Measurements from ENCODE around the gene HMCN2.
A peak's percentile ranks its signal among the peaks of the same experiment; 100 is the strongest.

The HMCN2 gene, protein sequence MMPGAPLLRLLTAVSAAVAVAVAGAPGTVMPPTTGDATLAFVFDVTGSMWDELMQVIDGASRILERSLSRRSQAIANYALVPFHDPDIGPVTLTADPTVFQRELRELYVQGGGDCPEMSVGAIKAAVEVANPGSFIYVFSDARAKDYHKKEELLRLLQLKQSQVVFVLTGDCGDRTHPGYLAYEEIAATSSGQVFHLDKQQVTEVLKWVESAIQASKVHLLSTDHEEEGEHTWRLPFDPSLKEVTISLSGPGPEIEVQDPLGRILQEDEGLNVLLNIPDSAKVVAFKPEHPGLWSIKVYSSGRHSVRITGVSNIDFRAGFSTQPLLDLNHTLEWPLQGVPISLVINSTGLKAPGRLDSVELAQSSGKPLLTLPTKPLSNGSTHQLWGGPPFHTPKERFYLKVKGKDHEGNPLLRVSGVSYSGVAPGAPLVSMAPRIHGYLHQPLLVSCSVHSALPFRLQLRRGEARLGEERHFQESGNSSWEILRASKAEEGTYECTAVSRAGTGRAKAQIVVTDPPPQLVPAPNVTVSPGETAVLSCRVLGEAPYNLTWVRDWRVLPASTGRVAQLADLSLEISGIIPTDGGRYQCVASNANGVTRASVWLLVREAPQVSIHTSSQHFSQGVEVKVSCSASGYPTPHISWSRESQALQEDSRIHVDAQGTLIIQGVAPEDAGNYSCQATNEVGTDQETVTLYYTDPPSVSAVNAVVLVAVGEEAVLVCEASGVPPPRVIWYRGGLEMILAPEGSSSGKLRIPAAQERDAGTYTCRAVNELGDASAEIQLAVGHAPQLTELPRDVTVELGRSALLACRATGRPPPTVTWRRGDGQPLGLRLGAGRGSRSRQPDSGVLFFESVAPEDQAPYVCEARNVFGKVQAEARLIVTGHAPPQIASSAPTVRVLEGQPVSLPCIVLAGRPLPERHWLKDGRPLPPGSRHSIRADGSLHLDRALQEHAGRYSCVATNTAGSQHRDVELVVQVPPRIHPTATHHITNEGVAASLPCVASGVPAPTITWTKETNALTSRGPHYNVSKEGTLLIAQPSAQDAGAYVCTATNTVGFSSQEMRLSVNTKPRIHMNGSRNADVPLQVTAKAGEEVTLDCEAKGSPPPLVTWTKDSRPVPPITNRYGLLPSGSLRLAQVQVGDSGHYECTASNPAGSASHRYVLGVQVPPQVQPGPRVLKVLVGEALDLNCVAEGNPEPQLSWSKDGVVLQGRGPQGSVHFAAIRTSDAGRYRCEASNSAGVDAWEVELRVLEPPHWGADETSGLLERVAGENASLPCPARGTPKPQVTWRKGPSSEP (N-terminal part only)
- total RNA-seq = 0 reads per million in 2 donors

DNA sequence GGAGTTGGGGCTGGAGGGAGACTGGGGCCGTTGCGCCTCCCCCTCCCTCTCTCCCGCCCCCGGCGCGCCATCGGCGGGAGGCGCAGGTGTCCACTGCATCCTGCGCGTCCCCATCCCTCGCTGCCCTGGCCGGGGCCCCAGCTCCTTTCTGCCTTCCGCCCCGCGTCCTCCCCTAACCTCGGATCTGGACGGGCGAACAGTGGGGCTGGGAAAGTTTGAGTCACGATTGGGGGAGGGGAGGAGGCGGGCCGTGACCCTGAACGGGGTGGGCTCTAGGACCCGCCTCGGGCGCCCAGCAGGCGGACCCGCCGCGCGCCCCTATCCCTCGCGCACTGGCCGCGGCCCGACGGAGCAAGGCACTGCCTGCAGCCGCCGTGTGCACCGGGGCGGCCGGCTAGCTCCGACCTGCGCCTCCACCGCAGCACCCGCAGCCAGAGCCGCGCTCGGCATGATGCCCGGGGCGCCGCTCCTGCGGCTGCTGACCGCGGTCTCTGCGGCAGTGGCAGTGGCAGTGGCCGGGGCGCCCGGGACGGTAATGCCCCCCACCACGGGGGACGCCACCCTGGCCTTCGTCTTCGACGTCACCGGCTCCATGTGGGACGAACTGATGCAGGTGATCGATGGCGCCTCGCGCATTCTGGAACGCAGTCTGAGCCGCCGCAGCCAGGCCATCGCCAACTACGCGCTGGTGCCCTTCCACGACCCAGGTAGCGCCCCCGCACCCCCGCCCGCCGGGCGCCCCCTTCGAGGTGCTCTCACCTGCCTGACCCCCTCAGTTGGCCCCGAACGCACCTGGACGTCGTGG is at the start of gene HMCN2:
TSS of gene HMCN2 (plus strand) at position 330 of the 805 bp plus-strand sequence. CDS start at position 449, 119 bp downstream.
- DNase-seq = no peak

DNA sequence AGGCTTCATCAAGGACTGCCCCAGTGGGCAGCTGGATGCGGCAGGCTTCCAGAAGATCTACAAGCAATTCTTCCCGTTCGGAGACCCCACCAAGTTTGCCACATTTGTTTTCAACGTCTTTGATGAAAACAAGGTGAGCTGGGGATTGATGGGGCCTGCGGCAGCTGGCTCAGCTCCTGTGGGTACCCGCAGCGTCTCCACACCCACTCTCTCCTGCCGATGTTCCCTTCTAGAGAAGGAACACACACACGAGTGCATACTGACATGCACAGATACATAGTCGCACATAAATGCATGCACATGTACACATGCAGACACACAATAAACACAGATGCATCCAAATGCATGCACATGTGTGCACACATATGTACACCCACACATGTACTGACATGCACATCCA is 47.7 kb upstream of the HMCN2 start:
- DNase-seq = no peak

DNA sequence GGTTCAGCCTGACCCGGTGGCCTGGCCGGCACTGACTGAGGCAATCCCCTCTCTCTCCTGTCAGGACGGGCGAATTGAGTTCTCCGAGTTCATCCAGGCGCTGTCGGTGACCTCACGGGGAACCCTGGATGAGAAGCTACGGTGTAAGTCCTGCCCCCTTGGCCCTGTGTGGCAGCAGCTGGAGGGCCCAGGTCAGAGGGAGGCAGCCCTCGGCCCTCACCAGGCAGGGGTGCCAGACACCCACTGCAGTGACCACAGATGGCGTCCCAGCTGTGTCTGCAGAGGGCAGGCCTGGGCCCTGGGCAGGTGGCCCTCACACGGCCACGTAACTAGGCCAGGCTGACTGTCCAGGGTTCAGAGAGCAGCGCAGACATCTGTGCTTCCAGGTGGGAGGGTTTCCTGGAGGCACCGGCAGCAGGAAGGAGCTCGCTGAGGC is 45.9 kb upstream of the HMCN2 start:
- no peak for DNase-seq

DNA sequence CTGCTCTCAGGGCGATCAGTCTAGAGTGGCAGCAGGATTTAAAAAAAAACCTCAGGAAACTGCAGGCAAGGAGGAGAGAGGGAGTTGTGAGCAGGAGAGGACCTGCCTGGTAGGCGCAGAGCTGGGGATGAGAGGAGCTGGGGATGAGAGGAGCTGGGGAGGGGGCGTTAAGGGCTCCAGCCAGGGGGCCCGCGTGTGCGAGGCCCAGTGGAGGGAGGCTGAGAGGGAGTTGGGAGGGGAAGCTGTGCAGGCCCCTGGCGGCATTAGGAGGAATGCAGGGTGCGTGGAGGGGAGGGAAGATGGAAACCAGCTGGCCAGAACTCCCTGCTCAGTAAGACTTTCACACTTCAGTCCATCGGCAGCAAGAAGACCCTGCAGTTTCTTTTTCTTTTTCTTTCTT is 45.2 kb upstream of the HMCN2 start:
- no peak for DNase-seq

DNA sequence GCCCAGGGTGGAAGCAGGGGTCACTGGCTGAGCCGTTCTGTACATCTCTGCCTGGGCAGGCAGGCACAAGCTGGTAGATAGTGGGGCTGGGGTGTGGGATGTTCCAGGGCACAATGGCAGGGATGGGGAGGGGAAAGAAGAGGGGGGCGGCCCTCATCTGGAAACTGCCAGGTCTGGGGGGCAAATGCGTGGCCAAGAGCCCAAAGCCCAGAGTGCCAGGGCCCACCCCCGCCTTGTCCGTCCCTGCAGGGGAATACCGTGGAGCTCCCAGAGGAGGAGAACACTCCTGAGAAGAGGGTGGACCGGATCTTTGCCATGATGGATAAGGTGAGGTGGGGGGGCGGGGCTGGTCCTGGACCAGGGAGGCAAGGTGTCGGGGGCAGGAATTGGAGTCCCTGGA is 42.7 kb upstream of the HMCN2 start:
- no peak for DNase-seq

DNA sequence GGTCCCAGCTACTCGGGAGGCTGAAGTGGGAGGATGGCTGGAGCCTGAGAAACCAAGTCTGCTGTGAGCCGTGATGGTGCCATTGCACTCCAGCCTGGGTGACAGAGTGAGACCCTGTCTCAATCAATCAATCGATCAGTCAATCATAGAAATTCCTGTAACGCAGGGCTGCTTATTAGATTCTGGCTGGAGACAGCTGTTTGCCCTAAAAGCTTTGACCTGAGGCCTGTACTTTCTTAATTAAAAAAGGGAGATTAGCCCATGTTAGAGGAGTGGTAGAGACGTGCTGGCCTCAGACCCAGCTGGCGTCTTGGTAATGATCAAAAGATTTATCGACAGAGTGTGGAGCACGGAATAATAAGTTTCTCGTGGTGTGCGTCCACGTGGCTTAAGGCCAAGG is 40.5 kb upstream of the HMCN2 start:
- DNase-seq = no peak

DNA sequence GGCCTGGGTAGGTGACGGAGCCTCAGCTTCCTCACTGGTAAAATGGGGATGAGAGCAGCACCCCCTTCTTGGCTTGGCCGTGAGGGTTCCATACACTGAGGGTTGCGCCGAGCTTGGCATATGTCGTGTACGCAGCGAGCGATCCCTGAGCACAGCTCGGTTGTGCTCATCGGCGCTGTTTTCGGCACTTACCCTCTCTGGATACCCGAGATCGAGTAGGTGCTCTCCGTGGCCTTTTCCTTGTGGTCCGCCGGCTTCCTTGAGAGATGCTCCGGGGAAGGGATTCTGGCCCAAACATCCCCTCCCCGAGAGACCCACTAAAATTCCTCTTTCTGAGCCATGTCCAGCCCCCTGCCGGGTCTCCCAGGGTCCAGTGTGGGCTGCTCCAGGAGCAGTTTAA is 40.0 kb upstream of the HMCN2 start:
- DNase-seq = no peak

DNA sequence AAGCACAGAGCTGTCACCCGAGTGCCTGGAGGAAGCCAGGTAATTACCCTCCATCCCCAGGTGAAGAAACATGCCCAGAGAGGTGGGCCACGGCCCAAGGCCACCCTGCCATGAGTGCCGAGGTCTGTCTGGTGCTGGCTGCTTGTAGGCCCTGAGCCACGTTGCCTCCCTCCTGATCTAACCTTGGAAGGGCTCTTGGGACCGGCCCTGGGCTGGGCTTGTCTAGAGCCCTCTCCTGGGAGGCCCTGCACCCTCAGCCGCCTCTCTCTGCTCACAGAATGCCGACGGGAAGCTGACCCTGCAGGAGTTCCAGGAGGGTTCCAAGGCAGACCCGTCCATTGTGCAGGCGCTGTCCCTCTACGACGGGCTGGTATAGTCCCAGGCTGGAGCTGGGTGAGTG is 39.4 kb upstream of the HMCN2 start:
- DNase-seq = no peak

DNA sequence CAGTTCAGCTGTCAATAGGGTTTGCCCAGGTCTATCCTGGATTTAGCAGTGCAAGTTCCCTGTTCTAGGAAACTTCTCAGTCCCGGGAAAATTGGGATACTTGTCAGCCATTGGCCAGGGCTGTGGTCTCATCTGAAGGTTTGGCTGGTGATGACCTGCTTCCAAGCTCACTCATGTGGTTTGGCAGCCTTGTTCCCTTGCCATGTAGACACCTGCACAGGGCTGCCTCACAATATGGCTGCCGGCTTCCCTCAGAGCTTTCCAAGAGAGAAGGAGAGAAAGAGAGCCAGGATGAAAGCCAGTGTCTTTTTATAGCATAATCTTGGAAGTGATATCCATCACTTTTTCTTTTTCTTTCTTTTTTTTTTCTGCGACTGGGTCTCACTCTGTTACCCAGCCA is 37.7 kb upstream of the HMCN2 start:
- DNase-seq = no peak

DNA sequence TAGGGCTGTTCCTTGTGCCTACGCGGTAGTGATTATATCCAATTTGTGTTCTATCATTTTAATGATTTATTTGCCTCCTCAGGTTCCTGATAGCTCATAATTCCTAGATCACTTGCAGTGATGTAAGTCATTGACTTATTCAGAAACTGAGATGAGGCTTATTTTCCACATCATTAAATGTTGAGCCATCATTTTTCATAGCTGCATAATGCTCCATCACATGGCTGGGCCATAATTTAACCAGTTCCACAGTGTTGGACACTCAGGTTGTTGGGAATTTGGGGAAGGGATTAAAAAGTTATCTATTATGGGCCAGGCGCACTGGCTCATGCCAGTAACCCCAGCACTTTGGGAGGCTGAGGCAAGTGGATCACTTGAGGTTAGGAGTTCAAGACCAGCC is 35.8 kb upstream of the HMCN2 start:
- DNase-seq = no peak

DNA sequence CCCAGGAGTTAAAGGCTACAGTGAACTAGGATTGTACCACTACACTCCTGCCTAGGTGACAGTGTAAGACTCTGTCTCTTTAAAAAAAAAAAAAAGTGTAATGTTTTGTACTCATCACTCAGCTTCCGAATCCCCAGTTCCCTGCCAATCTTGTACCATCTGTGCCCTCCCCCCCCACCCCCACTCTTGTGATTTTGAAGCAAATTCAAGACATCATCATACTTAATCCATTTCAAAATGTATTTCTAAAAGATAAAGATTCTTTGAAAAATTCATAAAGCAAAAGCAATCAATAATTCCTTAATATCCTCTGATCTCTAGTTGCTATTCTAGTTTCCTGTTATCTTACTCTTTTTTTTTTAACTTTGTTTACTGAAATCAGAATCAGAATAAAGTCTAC is 34.9 kb upstream of the HMCN2 start:
- no peak for DNase-seq

DNA sequence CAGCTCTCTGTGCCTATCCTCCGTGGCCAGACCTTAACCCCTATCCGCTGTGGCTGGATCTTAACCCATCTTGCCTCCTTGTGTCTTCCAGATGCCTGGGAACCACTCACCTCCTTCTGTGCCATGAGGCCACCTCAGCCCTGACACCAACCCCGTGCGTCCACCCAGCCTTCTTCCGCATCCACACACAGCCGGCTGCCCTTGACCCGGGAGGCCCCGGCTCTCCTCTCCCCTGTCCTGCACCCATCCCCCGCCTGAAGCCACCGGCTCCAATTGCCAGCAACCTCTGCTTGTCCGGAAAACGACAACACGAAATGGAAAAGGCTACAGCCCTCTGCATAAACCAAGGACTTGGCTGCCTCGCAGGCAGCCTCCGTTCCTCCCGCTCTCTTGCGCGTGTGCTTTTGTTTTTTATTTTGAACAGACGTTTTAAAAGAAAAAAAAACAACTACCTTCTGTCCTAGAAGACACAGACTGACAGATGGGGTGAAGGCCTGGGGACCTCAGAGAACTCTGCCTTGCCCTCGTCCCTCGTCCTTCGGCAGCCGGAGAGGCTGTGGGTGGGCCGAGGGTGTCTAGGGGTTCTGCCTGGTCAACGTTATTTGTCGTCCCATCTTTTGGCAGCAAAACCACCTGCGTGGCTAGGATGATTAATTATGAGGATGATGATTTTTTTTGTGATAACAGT is 32.5 kb upstream of the HMCN2 start:
- DNase-seq = no peak

DNA sequence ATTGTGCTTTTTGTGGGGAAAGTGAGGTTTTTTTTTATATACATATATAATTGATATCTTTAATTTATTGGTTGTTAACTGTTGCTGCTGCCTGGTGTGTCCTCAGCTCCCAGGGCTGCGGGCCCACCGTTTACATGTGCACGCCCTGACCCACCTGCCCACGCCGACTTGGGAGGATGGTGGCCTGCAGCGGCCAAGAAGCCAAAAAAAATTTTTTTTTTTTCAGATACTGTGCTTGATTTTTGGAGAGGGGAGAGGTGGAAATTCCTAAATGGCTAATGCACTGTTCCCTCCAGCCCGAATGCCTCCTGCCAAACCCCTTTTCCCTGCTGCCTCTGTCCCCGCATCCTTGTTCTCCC is 32.0 kb upstream of the HMCN2 start:
- no peak for DNase-seq

DNA sequence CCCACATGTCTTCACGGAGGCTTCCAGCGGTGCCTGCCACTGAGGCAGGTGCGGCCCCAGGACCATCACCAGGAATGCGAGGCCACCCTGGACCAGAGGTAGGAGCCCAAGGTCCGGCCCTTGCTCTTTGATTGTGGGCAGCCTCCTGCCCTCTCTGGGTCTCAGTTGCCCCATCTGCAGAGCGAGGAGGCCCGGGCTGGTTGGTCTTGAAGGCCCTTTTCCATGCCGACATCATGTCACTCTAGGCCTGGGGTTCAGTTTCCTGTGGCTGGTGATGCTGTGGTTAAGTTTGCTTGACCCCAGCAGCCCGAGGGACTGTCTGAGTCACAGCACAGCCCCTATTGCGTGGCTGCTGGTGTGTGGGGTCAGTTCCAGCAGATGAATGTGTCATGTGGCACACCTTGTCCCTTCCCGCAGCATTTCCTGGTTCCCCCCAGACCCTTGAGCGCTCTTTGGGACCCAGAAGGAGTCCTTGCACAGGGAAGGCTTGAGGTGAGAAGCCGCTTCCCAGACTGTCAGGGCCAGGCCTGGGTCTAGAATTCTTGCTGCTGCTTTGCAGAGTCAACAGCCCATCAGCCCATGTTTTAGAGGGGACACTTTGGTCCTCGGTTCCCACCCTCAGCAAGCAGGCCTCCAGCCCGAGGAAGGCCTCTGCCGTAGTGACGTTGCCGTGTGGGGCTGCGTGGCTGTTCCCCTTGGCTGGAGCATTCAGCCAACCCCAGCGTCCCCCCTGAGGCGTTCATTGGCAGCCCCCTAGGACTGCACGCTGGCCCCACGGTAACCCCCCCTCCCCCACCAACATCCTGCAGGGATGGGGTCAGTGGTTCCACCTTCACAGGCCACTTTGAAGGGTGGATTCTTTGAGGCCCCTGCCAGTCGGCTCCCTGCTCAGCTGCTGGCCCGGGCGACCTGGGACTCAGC is 31.0 kb upstream of the HMCN2 start:
- DNase-seq = no peak

DNA sequence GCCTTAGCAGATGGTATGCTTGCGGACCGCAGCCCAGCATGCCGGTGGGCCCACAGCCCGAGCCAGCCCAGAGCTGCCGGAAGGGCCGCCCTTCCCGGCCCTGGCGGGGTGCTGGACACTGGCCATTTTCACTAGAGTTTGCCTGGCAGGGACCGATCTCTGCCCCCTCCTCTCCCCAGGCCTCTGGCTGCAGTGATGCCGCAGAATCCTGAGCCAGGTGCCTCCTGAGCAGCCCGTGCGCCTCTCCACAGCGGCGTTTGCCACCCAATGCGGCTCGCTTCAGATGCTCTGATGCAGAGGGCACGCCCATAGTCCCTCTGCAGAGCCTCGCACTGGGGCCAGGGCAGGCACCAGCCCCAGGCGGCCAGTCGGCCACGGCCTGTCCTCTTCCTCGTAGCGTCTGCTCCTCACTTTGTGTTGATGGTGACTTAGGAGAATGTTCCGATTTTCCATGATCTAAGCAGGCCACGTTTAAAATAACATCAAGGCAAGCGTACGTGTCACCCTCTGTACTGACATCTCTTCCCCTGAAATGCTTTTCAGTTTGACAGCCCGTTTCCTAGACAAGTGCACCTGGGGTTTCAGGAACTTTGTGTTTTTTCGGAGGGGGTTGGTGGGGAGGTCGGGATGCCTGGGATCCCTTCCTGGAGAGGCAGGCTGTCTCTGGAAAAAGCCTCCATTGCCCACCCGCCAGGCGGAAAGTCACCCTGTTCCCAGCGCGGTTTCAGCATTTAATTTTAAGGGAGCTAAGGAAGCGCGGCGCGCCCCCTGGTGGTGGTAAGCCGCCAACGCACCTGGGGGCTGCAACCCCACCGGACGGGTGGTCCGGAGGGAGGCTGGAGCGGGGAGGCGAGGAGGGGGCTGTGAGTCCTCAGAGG is 29.8 kb upstream of the HMCN2 start:
- peak; percentile 48 to 65 (median 53) for DNase-seq

DNA sequence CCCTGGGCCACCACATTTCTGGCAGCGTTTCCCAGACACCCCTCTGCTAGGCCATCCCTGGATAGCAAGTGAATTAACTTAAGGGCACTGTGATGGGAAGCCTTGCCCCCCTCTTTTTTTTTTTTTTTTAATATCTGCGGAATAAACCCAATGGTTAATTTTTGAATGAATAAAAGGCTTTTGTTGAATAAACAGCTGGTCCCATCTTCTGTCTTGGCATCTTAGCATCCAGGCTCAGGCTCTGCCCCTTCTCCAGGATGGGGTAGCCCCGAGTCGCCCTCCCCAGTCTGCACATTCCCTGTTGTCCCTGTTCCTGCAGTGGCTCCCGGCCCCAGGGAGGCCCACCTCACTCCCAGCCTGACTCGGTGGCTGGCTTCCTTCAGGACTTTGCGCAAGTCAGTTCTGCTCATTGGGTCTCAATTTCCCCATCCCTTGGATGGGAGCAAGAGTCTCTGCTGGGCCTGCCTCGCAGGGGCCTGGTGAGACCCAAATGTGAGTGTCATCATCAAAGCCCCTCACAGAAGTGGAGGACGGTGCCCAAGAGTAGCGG is 29.0 kb upstream of the HMCN2 start:
- DNase-seq = no peak

DNA sequence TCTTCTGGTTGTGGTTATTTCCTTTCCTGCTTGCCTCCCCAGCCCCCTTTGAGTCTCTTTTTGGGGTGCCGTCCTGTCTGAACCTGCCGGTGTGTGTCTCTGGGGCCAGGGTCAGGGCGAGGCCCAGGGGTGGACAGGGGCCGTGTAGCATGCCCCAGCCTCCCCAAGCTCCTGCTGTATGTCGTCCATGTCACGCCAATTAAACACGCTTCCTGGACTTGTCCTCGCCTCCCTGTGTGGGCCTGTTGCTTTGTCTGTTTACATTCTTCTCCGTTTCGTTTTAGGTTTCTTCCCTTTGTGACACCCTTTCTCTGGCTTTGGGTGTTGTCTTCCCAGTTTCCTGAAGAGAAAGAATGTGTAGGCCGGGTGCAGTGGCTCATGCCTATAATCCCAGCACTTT is 28.5 kb upstream of the HMCN2 start:
- DNase-seq = no peak

DNA sequence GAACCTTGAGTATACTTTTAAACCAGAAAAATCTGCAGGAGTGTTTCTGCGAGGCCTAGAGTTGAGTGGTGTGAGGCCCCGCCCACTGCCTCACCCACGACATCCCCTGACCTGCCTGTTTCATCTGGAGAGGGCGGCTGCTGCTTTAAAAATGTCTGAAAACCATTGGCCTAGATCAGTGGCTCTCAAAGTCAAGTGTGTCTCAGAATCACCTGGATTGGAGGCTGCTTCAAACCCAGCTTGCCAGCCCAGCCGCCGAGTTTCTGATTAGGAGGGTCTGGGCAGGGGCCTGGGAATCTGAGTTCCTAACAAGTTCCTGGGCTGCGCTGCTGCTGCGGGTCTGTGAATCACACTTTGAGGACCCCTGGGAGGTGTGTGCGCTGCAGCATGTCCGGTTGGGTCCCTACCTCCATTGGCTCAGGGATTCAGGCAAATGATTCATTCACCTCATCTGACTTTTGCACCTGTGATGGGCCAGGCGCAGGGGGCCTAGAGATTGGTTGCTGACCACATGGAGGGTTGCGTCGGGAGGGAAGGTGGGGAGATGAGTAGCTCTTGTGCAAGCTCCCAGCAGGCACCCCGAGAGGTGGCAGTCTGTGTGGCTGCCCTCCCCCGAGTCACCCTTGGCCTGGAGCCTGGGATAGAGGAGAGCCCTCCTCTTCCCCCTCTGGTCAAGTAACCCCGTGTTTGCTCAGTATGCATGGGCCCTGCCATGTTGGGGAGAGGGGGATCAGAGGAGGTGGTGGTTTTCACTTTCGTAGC is 27.6 kb upstream of the HMCN2 start:
- peak in 1 of 5 experiments; percentile 84 for DNase-seq
